Ovary (tissue), 3 donors: Measurements from ENCODE around the gene COMMD6.

ENCODE experiments used
- CTCF ChIP-seq, 3 donors: fragments of 450-650 bp in 2 of 3; fragments of 200-600 bp in 1 of 3; IDR thresholded peaks; one replicate each; pipeline versions ENCODE4 v1.5.1 to v1.8.0; 2016 to 2022; ENCODE audit warnings: antibody characterized with exemption in 3 of 3, mild to moderate bottlenecking in 1 of 3
- EP300 ChIP-seq: sonication (generic); formaldehyde crosslinking; IDR thresholded peaks from one replicate; pipeline ENCODE4 v1.6.1; 2017; ENCODE audit warnings: antibody characterized with exemption
- POLR2A ChIP-seq: fragments of 450-650 bp; IDR thresholded peaks from one replicate; pipeline ENCODE4 v1.6.1; 2017; ENCODE audit warnings: antibody characterized with exemption, mild to moderate bottlenecking, moderate library complexity
- donor health status: DM: no; HTN: no; CAD: no.

DNA sequence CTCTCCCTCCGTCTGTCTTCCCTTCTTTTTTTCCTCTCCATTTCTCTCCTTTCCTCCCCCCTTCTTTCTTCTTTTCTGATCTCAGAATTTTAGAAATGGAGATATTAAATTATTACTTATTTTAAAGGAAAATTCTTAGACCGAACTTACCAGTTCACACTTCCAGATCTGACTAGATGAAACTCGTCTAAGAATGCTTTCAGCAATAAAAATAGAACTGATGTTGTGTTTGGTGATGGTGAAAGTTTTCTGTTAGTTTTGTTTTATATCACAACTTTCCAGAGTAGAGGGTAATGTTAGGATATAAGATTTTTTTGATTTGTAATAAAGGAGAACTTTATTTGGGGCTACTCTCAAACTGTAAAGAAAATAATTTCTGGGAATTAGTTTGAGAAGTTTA lies 41.9 kb upstream of the COMMD6 start:
- no peak for TF ChIP-seq POLR2A
- TF ChIP-seq CTCF (IDR thresholded peaks at IDR 0.05): no peak
- no peak for TF ChIP-seq EP300
